Progenitor cell of endocrine pancreas (in vitro differentiated cells): ENCODE results near the gene MACROD2. TPM values are rescaled to one million over a fixed set of nuclear protein-coding genes. Genes with fewer than 3 reads are reported as not detected.
A peak's percentile ranks its signal among the peaks of the same experiment; 100 is the strongest.

Experiments
- DNase-seq: peaks from one replicate; pipeline ENCODE4 v3.0.0; 2021; ENCODE audit warnings: low spot score; ENCODE audit not compliant: unreplicated experiment
- H3K27ac Mint-ChIP-seq: 2 replicates; pipeline ENCODE4 v1.8.0; 2021; ENCODE audit warnings: mild to moderate bottlenecking, moderate library complexity, mixed read lengths
- H3K27me3 Mint-ChIP-seq: 2 replicates; pipeline ENCODE4 v1.8.0; 2021; ENCODE audit warnings: mixed read lengths
- H3K36me3 Mint-ChIP-seq: 2 replicates; pipeline ENCODE4 v1.8.0; 2022; ENCODE audit warnings: mixed read lengths; ENCODE audit not compliant: insufficient read depth
- H3K4me1 Mint-ChIP-seq: 2 replicates; pipeline ENCODE4 v1.8.0; 2021; ENCODE audit warnings: low read depth, mixed read lengths
- H3K4me3 Mint-ChIP-seq: 2 replicates; pipeline ENCODE4 v1.8.0; 2021; ENCODE audit warnings: low read depth, mild to moderate bottlenecking, moderate library complexity, mixed read lengths
- H3K9me3 Mint-ChIP-seq: 2 replicates; pipeline ENCODE4 v1.8.0; 2021; ENCODE audit warnings: low read depth, mixed read lengths
- CTCF ChIP-seq: fragments of 200-600 bp; sonication (generic); IDR thresholded peaks from one replicate; pipeline ENCODE4 v1.5.0; 2021; ENCODE audit warnings: antibody characterized with exemption, mild to moderate bottlenecking; ENCODE audit not compliant: unreplicated experiment
- total RNA-seq: library from RNA; stranded (reverse); gene quantifications from 2 replicates; pipeline ENCODE4 v1.2.1, GENCODE V29; 2021

MACROD2 gene
- total RNA-seq, 1 donor from 2014 or later = 7.6 TPM

GRCh38 chr20:14790190-14790589 lies 794.9 kb downstream of the MACROD2 start:
- H3K36me3 Mint-ChIP-seq = no peaks in the 10 kb centered on the region
- TF ChIP-seq CTCF = no peak
- H3K27me3 Mint-ChIP-seq = no peaks in the 10 kb centered on the region
- H3K4me3 Mint-ChIP-seq = no peak overlapping the region
- peaks cover 29% of the 10 kb centered on the region for H3K4me1 Mint-ChIP-seq
- DNase-seq = no peak
- H3K27ac Mint-ChIP-seq = no peak overlapping the region
- peaks cover 6% of the 10 kb centered on the region for H3K9me3 Mint-ChIP-seq

- H3K36me3 Mint-ChIP-seq = no peaks in the 10 kb centered on the region
- peaks cover 7% of the 10 kb centered on the region for H3K9me3 Mint-ChIP-seq
- DNase-seq = no peak
- no peak for TF ChIP-seq CTCF
- no peak overlapping the region for H3K4me3 Mint-ChIP-seq
- peaks cover 22% of the 10 kb centered on the region for H3K4me1 Mint-ChIP-seq
- H3K27ac Mint-ChIP-seq = peak overlapping the region; percentile 51
- H3K27me3 Mint-ChIP-seq = no peaks in the 10 kb centered on the region
Measured at GRCh38 chr20:14790771-14791620, 795.7 kb downstream of the MACROD2 start.

GRCh38 chr20:14792915-14793314 lies 797.6 kb downstream of the MACROD2 start:
- H3K36me3 Mint-ChIP-seq = no peaks in the 10 kb centered on the region
- peaks cover 7% of the 10 kb centered on the region for H3K9me3 Mint-ChIP-seq
- TF ChIP-seq CTCF = no peak
- H3K27ac Mint-ChIP-seq = no peak overlapping the region
- no peaks in the 10 kb centered on the region for H3K27me3 Mint-ChIP-seq
- H3K4me3 Mint-ChIP-seq = no peak overlapping the region
- no peak for DNase-seq
- peaks cover 15% of the 10 kb centered on the region for H3K4me1 Mint-ChIP-seq

GRCh38 chr20:14799545-14800216 lies 804.4 kb downstream of the MACROD2 start:
- H3K27me3 Mint-ChIP-seq = no peaks in the 10 kb centered on the region
- no peaks in the 10 kb centered on the region for H3K36me3 Mint-ChIP-seq
- H3K4me1 Mint-ChIP-seq = peaks cover 12% of the 10 kb centered on the region
- no peak overlapping the region for H3K27ac Mint-ChIP-seq
- no peak overlapping the region for H3K4me3 Mint-ChIP-seq
- H3K9me3 Mint-ChIP-seq = peaks cover 6% of the 10 kb centered on the region
- no peak for TF ChIP-seq CTCF
- DNase-seq = no peak

GRCh38 chr20:14800707-14801425 lies 805.5 kb downstream of the MACROD2 start:
- no peak for DNase-seq
- TF ChIP-seq CTCF = no peak
- no peak overlapping the region for H3K27ac Mint-ChIP-seq
- H3K36me3 Mint-ChIP-seq = no peaks in the 10 kb centered on the region
- H3K9me3 Mint-ChIP-seq = no peaks in the 10 kb centered on the region
- no peak overlapping the region for H3K4me3 Mint-ChIP-seq
- no peaks in the 10 kb centered on the region for H3K27me3 Mint-ChIP-seq
- peaks cover 12% of the 10 kb centered on the region for H3K4me1 Mint-ChIP-seq
